HG03064 (cell line): Measurements from ENCODE around the gene ARHGAP24.

Experiments
- ATAC-seq: cut with Tn5 transposase; IDR thresholded peaks from one replicate; pipeline ENCODE4 v1.9.1; 2021; ENCODE audit warnings: low read depth; ENCODE audit not compliant: unreplicated experiment

ARHGAP24 gene

DNA sequence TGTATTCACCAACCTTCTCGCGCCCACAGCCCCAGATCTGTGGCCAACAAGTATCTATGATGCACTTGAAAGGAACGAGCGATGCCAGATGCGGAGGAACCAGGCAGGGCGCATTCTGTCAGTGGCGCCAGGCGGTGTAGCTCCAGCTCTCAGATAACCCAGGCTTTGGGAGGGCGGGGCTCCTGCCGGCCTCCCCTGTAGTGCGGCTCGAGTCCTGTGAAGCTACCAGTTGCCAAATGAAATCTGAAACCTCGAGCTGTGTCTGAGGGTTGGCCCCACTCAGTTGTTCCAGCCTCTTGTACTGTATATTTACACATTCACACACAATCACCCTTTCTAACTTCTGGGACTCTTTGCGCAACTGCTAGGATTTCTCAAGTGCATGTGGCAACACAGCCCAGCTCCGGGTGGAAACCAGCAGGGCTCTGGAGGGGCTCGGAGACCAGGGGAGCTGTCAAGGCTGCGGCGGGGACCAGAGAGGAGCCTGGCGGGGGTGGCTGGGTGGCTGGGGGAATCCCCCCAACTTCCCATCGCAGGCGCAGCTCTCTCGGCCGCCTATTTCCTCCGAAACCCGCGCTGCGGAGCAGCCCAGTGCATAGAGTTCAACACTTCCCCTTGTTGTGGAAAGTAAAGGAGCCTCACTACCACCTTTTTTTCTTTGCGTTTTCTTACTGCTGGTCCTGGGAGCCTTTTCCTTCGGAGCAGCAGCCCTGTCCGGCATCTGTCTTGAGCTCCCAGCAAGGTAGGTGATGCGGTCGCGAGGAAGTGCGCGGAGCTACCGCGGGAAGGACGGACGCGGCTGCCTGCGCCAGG lies at the start of gene ARHGAP24:
Gene ARHGAP24, plus strand, starts transcription at position 333 of the 813 bp plus-strand sequence.
- peak; percentile 80 for ATAC-seq

DNA sequence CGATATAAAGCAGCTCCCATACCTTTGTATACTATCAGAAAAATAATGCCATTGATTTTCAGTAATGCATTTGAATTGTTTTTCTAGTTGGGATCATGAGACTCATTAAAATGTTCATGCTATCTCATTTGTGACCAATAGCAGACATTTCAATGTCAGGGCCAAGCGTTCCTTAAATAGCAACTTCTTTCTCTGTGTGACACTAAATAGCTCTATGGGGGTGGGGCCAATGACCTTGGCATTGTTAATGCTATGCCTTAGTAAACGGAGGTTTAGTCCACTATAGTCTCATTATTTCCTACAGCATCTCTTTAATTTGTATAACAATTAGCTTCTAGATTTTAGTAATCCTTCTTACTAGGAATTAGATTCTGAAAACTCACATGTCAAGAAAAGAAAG lies 48.6 kb upstream of the ARHGAP24 start:
- no peak for ATAC-seq

DNA sequence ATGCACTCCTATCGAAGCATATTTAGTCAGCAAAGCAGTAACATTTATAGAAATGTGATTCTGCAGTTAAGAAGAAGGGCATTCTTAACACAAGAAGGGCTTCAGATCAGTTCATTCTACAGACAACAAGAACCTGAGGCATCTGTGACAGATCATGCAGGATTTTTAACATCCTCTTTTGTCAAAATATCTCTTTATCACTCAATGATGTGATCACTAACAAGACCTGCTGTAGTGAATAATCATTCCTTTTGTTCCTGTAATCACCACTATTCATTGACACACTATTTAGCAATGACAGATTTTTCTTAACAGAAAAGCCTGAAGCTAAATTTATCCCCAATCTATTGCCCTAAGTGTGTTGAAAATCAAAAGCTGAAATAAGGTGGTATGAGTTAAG lies 47.8 kb upstream of the ARHGAP24 start:
- no peak for ATAC-seq

DNA sequence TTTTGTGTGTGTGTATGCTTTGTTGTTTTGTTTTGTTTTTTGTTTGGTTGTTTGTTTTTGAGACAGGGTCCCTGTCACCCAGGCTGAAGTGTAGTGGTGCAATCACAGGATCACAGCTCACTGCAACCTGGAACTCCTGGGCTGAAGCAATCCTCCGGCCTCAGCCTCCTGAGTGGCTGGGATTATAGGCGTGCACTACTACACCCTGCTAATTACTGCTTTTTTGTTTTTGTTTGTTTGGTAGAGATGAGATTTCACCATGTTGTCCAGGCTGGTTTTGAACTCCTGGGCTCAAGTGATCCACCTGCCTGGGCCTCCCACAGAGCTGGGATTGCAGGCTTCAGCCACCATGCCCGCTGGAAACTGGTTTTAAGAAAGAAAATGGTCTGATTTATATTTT lies 44.7 kb upstream of the ARHGAP24 start:
- ATAC-seq: no peak

DNA sequence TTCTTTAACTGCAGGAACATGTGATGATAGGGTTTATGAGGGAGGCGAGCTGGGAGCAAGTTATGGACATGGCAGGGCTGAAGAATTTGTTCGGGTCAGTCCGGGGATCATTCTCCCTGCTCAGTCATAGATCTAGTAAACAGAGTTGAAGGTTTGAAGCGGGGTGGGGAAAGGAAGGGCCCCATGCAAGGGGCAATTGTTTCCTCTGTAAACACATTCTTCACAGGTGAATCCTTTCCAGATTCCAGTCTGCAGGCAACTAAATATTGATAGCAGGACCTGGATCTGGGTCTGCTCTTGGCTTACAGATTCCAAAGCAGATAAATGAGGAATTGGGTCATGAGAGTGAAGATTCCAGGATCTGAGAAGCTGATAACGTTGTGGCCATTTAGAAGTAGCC lies 44.3 kb upstream of the ARHGAP24 start:
- no peak for ATAC-seq

DNA sequence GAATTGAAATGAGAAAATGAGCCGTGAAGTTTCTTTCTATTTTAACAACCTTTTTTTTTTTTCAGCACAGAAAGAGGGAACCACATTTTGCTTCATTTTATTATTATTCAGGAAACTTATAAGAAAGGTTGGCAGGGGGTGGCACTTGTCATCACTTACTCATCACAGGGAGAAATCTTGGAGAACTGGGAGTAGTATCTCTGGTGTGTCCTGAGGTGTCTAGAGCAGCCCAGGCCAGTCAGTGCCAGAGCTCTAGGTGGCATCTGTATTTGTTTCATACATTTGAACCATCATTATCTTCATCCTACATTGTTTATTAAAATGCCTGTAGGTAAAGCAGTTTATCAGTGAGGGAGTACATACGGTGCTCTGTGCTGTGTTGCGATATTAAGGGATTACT lies 43.8 kb upstream of the ARHGAP24 start:
- ATAC-seq: no peak

DNA sequence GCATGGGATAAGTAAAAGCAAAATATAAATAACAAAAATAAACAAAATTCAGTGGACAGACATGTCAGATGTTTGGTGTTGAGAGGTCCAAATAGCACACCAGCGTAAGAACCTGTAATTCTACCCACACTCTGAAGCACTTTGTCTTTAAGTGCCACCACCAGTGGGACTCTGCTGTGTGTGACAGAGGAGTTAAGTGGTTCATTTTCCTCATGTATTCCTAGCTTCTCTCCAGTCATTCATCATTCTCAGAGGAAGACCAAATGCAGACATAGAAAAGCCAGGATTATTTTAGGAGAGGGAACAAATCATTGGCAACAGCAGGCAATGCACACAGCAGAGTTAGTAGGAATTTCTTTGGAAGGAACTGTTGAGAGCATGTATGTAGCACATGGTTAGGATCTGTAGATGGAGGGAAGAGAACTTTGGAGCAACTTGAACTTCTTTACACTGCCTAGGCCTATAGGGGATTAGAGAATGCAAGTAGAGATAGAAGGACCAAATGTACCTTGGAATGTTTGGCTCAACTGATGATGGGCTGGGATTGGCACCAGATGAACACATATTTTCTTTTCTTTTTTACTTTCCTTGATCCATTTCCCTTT lies 43.0 kb upstream of the ARHGAP24 start:
- ATAC-seq: no peak

DNA sequence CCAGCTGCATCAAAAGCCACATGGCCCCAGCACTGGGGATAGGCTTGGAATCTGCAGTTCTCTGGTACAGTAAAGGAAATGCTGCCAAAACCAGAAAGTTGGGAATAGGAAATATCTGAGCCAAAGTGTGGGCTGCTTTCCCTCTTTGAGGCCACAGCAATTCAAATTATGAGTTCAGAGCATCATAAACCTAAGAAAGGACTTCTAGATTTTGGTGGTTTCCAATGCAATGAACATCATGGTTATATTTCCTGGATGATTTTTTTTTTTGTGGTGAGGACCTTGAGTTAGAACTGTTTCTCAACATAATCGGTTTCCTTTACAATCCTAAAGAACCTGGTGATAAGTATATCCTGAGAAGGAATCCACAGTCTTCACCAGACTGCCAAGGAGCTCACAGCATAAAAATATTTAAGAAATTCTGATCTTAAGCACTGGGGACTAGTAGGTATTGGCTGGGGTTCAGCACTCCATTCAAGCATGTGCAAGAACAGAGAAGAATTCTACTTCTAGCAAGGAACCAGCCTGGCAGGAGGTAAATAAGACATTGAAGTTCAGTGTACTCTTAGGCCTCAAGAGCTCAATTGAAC lies 29.8 kb upstream of the ARHGAP24 start:
- ATAC-seq: no peak

DNA sequence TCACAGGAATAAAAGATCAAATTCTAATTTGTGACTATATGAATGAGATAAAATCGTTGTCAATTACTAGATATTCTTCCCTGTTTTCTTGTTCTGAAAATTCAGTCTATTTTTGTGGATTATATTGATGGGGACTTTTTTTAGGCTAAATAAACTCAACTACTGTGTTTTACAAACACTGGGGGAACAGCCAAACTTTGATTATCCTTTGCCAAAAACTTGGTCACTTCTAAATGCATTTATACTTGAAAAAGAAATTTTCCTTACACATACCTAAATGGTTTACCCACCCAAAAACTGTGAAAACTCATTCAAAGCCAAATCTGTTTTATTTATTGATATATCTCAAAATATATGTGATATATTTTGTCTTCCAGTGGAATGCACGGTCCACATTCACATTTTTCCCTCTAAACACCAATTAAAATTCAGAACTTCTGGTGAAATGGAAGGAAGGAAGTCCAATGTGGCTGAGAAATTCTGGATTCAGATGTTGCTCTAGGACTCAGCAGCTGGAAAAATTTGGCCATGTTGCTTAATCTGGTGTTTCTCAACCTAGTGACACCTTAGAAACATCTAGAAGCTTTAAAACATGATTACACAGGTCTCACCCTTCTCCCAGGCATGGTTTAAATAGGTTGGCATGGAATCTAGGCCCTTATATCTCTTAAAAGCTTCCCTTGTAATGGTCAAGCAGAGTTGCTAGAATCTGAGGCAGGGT lies 28.6 kb upstream of the ARHGAP24 start:
- ATAC-seq: no peak

DNA sequence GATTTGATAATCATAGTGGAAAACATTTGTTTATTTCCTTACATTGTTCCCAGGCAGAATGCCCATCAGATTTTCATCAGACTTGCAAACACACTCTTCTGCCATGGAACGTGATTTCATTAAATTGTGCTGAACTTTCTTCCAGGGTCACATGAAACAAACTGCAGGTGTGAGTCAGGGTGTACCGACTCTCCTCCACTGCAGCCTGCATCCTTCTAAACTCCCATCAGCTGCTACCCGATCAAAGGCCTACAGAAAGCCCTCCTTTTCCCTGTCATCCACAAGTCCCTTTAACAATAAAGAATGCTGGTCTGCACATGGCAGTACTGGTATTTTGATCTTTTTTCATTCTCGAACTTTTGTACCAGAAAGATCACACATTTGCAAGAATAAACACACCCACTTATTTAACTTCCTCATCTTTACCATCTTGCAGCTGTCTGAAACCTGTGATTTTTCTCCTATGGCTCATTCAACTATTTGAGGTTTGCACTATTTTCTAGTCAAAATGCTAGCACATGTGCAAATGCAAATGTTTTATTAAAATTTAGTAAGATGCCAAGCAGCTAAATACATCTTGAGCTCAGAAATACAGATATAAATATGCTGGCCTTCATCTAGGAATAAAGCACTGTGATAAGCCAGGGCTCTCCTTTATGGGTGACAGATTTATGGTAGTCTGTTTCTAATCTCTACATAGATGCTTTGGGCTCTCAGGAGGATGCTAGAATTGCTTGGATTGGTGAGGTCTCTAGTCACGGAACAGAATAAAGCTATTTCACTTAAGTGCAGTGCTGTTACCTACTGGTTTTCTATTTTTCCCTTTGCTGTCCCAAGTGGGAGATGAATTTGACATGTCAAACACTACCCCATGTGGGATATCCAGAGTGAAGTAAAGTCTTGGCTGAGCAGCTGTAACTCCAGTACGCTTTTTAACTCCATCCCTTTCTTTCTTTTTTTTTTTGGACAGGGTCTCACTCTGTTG lies 25.8 kb upstream of the ARHGAP24 start:
- ATAC-seq: no peak

DNA sequence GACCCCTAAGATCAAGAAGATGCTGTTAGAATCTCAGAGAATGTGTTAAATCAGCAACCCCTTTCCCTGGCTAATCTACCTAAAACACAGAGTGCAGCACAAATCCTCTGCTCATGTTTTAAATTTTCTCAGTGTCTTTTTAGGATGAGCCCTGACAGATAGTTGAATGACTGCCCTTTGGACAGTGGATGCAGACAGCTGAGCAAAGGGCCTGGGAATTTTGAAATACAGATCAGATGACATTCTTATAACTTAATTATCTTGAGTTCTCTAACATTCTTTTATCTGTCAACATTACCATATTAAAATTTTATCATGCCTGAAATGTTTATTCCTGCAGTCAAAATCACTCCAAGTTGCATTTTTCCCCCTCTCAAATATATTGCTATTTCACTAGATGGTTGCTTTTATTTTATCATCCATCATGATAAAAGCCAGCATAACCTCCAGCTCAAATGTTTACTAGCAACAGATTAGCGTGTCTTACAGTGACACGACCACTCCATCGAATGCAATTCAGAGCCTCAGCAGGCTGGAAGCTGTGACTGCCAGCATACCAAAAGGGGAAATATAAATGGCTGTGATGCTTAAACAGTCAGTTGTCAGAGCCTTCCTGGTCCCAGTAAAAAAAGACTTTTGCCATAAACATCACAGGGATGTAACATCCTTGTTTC lies 22.8 kb upstream of the ARHGAP24 start:
- ATAC-seq: no peak

DNA sequence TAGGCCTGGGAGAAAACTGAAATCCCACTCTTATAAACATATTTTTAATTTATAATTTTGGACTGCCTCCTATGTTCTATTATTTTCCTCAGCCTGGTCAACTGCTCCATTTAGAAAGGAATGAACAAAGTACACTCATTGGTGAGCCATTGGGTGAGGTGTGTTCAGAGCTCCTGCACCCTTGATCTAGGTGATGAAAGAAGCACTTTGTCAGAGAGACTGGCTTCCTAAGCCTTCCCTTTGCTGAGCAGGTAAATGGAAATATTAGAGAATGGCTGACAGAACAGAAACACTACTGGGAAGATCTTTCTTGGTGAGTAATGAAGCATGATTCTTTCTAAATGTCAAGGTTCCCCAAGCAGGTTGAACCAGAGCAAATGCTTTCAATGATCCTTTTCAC lies 19.0 kb upstream of the ARHGAP24 start:
- no peak for ATAC-seq

DNA sequence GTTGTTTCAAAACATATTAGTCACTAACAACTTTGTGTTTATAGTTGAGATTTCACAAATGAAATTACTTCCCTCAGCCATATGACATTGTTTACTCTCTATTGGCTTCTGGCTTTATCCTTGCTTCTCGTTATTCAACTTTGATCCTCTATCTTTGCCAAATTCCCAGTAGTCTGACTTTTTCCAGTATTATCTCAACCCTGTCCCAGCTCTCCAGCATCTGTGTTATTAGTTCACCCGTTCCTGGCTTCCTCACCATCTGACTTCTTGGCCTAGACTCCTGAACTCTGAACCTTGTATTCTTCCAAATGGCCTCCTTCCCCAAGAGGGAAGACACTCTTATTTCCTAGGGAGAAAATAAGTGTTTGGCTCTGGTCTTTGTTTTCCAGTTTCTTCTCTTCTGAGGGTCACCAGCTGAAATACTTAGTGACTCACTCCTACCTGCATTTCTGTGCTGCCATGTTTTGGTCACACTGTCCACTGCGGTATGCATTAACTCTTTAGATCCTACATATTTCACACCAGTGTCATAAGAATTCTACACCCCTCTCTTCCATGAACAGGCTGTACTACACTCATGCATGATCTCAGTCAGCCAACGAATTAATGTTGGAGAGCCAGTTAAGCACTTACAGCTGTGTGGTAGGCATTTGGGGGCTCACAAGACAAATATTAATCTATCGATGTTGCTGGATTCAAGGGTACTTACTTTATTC lies 17.0 kb upstream of the ARHGAP24 start:
- ATAC-seq: no peak

DNA sequence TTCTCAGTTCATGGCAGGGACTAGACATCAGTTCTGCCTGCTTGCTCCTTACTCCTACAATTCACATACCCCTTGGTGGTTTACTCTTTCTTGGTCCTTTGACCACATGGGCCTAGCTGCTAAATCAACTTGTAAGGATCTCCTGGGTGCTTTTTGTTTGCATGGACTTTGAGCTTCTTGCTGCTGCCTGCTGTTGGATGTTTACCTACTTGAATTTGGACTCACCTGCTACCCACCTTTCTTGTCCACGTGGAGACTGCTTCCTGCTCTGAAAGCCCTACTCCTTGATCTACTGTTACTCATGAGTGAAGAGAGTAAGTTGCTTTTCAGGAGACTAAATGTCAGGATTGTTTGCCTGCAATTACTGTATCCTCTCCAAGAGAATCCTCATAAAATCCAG lies 15.2 kb upstream of the ARHGAP24 start:
- ATAC-seq: no peak

DNA sequence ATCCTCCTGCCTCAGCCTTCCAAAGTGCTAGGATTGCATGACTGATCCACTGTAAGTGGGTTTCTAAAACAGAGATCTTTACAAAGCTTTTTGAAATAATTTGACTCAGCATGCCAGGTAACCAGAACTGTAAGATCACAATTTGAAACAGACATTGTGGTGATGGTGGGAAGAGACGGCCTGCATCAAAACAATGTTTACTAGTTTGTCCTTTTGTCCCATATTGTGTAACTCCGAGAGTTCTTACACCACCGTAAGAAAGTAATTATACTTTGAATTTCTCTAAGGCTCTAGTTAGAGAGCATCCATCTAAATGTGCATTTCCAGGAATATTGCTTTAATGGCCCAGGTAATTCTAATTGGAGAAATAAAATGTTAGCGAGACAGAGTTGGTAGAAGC lies 594 bp upstream of the ARHGAP24 start:
- no peak for ATAC-seq

DNA sequence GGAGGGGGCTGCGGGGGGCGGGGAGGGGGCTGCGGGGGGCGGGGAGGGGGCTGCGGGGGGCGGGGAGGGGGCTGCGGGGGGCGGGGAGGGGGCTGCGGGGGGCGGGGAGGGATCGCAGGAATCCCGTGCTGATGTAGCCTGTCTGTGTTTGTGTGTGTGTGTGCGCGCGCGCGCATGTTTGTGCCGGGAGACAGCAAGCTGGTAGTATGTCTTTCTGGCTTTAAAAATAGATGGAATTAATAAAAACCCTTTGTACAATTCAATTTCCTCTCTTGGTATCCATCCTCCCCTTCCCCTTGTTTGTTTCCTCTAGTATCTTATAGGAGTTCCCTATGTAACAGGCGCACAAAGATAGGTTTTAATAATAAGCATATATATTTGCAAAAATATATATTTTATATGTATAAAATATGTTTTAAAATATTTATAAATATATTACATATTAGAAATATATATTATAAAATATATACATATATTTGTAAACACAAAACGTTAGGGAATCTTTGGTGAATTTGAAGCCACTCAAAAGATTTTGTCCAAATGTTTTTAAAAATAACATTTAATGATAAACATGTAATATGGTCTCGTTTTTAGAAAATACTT lies 782 bp downstream of the ARHGAP24 start:
- ATAC-seq: no peak

DNA sequence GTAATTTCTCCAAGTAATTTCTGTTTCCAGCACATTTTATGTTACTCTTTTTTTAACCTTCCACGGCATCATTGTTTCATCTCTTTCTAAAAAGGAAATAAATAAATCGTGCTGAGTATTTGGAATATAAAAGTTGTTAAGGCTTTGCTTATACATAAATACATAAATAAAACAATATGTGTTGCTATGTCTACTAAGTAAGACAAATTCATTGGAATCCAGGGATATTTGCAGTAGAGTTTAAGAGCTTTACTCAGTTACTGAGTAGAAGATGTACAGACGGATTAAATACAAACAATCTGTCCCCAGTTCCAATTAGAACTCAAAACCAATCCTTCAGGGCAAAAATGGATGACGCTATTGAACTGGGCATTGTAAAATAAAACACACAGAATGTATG lies 1.4 kb downstream of the ARHGAP24 start:
- ATAC-seq: no peak

DNA sequence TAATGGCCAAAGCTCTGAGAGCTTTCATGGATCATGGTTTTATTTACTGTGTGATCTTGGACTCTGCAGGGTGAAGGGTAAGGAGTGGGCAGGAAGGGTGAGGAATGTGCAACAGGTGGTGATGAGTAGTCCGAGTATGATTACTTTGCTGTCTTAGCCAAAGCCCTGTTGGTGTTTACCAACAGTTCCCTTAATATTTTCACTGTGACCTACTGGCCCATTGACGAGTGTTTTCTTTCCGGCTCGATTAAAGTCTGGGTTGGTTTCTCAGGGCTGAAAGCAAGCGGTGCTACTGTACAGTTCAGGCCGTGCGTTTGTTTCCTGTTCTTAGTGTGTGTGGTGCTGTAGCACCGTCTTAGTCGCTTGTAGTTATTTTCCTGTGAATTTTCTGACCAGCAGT lies 2.6 kb downstream of the ARHGAP24 start:
- no peak for ATAC-seq

DNA sequence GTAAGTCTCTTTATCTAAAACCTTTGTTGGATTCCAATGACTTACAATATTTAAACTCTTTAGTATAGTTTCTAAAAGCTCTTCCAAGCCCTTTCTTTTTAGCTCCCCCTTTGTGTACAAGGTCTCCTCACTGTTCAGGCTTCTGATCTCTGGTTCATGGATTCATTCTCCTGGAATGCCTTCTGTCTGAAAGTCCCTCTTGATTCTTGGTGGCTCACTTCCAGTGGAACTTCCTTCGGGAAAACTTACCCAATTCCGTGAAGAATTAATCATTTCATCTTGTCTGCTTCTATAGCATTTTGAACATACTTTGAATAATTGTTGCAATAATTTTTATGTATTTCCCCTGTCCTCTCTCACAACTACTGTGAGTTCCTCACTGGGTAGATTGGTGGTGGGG lies 3.6 kb downstream of the ARHGAP24 start:
- no peak for ATAC-seq
